ENCODE measurements around the gene LIN9.

Gene LIN9, protein sequence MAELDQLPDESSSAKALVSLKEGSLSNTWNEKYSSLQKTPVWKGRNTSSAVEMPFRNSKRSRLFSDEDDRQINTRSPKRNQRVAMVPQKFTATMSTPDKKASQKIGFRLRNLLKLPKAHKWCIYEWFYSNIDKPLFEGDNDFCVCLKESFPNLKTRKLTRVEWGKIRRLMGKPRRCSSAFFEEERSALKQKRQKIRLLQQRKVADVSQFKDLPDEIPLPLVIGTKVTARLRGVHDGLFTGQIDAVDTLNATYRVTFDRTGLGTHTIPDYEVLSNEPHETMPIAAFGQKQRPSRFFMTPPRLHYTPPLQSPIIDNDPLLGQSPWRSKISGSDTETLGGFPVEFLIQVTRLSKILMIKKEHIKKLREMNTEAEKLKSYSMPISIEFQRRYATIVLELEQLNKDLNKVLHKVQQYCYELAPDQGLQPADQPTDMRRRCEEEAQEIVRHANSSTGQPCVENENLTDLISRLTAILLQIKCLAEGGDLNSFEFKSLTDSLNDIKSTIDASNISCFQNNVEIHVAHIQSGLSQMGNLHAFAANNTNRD

GRCh38 chr1:226308723-226309397 lies at the start of gene LIN9:
Gene LIN9, minus strand, starts transcription at chr1:226309164. Its CDS starts 25 bp downstream, at chr1:226309139.
- no peaks in the 10 kb centered on the region for H3K9me3 ChIP-seq
- H3K4me2 ChIP-seq = peak within 1 kb of the TSS; percentile 87
- no peaks in the 10 kb centered on the region for H3K27me3 ChIP-seq
- H3K4me1 ChIP-seq = peaks cover 38% of the 10 kb centered on the region
- H3K9ac ChIP-seq = peak within 1 kb of the TSS; percentile 98
- peaks cover 14% of the 10 kb centered on the region; the same call in 1 of the 2 replicates for H4K20me1 ChIP-seq
- H3K4me3 ChIP-seq = peak within 1 kb of the TSS; percentile 100
- no peak for TF ChIP-seq Cebpa-rat (IDR thresholded peaks at IDR 0.05)
- H3K27ac ChIP-seq = peak within 1 kb of the TSS; percentile 98
- H3K36me3 ChIP-seq = peaks cover 8% of the 10 kb centered on the region; the same call in 1 of the 2 replicates

- no peak for TF ChIP-seq Cebpa-rat (IDR thresholded peaks at IDR 0.05)
- Histone ChIP-seq H4K20me1 (peaks cover 6% of the 10 kb centered on the region; the same call in 1 of the 2 replicates), H3K9ac (no peak overlapping the region; the same call in 1 of the 2 replicates), H3K36me3 (peaks cover 56% of the 10 kb centered on the region), H3K27ac (peak overlapping the region; percentile 28; the same call in 1 of the 2 replicates), H3K4me2 (peak overlapping the region; percentile 80), H3K4me1 (peaks cover 68% of the 10 kb centered on the region), H3K4me3 (no peak overlapping the region), H3K9me3 (no peaks in the 10 kb centered on the region), H3K27me3 (no peaks in the 10 kb centered on the region)
Observed at GRCh38 chr1:226357416-226357815, 48.5 kb upstream of the LIN9 start.

DNA sequence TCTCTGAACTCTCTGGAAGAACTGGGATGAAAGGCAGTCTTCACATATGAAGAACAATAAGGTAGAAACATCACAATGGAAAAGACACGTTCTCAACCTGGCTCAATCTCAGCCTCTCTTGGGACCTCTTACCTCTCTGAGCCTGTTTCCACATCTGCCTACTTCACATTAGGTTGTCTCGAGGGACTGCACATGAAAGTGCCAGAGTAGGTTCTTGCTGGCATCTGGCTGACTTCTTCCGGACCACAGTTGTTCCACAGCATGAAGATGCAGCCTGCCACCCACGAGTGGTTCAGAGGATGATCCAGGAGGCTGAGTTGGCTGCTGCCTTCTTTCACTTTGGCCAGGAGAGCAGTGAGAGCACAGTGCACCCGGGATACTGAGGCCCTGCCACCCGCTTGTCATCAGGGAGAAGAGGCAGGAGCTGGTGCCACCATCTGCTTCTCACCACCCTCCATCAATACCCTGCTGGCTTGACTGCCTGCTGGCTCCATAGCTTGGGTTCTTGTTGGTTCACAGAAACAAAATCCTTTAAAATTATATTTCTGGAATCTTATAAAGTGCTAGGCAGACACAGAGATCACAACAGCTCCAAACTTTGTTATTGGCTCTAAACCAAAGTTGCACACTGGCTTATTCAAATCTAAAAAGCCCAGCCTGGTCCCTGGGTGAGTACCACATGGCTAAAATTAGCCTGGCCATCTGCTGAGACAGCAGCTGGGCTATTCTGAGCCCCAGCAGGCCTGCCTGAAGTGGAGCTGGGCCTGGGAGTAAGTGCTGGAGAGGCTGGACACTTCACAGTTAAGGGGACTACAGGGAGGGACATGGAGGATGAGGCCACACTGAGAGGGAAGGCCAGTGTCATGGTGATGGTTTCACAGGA lies 46.9 kb upstream of the LIN9 start:
- Histone ChIP-seq H3K4me1 (peaks cover 83% of the 10 kb centered on the region), H4K20me1 (no peaks in the 10 kb centered on the region), H3K27me3 (no peaks in the 10 kb centered on the region), H3K9me3 (no peaks in the 10 kb centered on the region), H3K4me3 (peak overlapping the region; percentile 30; the same call in 1 of the 2 replicates), H3K27ac (peak overlapping the region; percentile 75), H3K36me3 (peaks cover 40% of the 10 kb centered on the region), H3K9ac (peak overlapping the region; percentile 59; the same call in 1 of the 2 replicates), H3K4me2 (peak overlapping the region; percentile 80)
- TF ChIP-seq Cebpa-rat (IDR thresholded peaks at IDR 0.05) = no peak

- Histone ChIP-seq H3K4me3 (no peak overlapping the region), H3K9ac (no peak overlapping the region), H4K20me1 (no peaks in the 10 kb centered on the region), H3K4me2 (peak overlapping the region; percentile 80), H3K9me3 (no peaks in the 10 kb centered on the region), H3K27ac (peak overlapping the region; percentile 75), H3K36me3 (peaks cover 32% of the 10 kb centered on the region), H3K27me3 (no peaks in the 10 kb centered on the region), H3K4me1 (peaks cover 92% of the 10 kb centered on the region)
- no peak for TF ChIP-seq Cebpa-rat (IDR thresholded peaks at IDR 0.05)
Observed at GRCh38 chr1:226355016-226355415, 46.1 kb upstream of the LIN9 start.

DNA sequence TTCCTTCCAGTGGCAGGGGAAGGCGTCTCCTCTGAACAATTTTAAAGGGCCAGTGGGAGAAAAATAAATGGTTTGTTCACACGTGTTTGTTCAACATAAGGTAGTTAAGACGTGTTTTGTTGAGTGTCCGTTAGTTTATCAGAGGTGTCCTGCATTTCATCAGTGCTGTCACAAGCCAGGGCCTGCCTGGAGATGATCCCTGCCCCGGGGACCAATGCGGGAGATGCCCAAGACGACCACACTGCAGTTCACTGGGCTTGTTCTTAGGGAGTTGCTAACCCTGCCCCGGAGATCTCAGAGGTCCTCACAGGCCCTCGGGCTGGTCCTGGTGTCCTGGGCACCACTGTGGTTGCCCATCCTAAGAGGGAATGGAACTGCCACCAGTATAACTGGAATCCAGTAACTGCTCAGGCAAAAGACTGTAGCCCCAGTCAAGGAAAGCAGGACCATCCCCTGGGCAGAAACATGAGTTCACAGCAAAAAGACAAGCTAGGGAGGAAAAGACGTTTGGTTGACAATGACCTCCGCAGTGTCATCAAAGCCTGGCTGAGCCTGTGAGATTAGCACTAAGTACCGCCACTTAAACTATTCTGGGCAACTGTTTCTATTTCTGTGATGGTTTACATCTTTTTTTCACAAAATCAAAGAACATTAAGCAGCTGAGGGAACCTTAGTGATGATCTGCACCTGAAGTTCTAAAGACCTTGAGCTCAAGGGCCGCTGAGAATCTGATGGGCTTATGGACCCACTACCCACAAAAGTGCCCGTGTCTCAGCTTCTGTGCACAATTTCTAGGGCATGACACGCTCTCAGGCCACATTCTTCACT lies 44.9 kb upstream of the LIN9 start:
- no peaks in the 10 kb centered on the region for H4K20me1 ChIP-seq
- no peak for TF ChIP-seq Cebpa-rat (IDR thresholded peaks at IDR 0.05)
- no peaks in the 10 kb centered on the region for H3K9me3 ChIP-seq
- peak overlapping the region; percentile 75 for H3K27ac ChIP-seq
- peak overlapping the region; percentile 28; the same call in 1 of the 2 replicates for H3K9ac ChIP-seq
- peaks cover 21% of the 10 kb centered on the region for H3K36me3 ChIP-seq
- H3K27me3 ChIP-seq = no peaks in the 10 kb centered on the region
- H3K4me3 ChIP-seq = no peak overlapping the region
- peaks cover 100% of the 10 kb centered on the region for H3K4me1 ChIP-seq
- peak overlapping the region; percentile 80 for H3K4me2 ChIP-seq

- no peaks in the 10 kb centered on the region for H3K36me3 ChIP-seq
- H3K9me3 ChIP-seq = no peaks in the 10 kb centered on the region
- H3K4me2 ChIP-seq = peak overlapping the region; percentile 80; the same call in 1 of the 2 replicates
- no peak overlapping the region for H3K27ac ChIP-seq
- H3K9ac ChIP-seq = no peak overlapping the region
- no peak for TF ChIP-seq Cebpa-rat (IDR thresholded peaks at IDR 0.05)
- no peaks in the 10 kb centered on the region for H4K20me1 ChIP-seq
- H3K4me3 ChIP-seq = no peak overlapping the region
- peaks cover 83% of the 10 kb centered on the region for H3K4me1 ChIP-seq
- no peaks in the 10 kb centered on the region for H3K27me3 ChIP-seq
Observed at GRCh38 chr1:226351709-226352108, 42.7 kb upstream of the LIN9 start.

- H3K27ac ChIP-seq = peak overlapping the region; percentile 80
- peak overlapping the region; percentile 68 for H3K9ac ChIP-seq
- H3K4me2 ChIP-seq = peak overlapping the region; percentile 75
- no peaks in the 10 kb centered on the region for H4K20me1 ChIP-seq
- H3K4me3 ChIP-seq = 0 out of 2 replicates have a peak overlapping the region, but pooled peaks have one; percentile 13
- no peaks in the 10 kb centered on the region for H3K27me3 ChIP-seq
- H3K4me1 ChIP-seq = peaks cover 71% of the 10 kb centered on the region
- no peaks in the 10 kb centered on the region for H3K9me3 ChIP-seq
- no peak for TF ChIP-seq Cebpa-rat (IDR thresholded peaks at IDR 0.05)
- H3K36me3 ChIP-seq = no peaks in the 10 kb centered on the region
Observed at GRCh38 chr1:226350519-226350865, 41.5 kb upstream of the LIN9 start.

GRCh38 chr1:226349801-226350518 lies 41.0 kb upstream of the LIN9 start:
- 0 out of 2 replicates have a peak overlapping the region, but pooled peaks have one; percentile 13 for H3K4me3 ChIP-seq
- peak overlapping the region; percentile 68 for H3K9ac ChIP-seq
- H4K20me1 ChIP-seq = no peaks in the 10 kb centered on the region
- TF ChIP-seq Cebpa-rat (IDR thresholded peaks at IDR 0.05) = no peak
- H3K4me2 ChIP-seq = peak overlapping the region; percentile 75
- H3K36me3 ChIP-seq = no peaks in the 10 kb centered on the region
- H3K9me3 ChIP-seq = no peaks in the 10 kb centered on the region
- no peaks in the 10 kb centered on the region for H3K27me3 ChIP-seq
- peaks cover 66% of the 10 kb centered on the region for H3K4me1 ChIP-seq
- peak overlapping the region; percentile 80 for H3K27ac ChIP-seq
